HG03558 (cell line): ENCODE measurements around the gene CLUH.

Experiments used
- ATAC-seq: cut with Tn5 transposase; IDR thresholded peaks from one replicate; pipeline ENCODE4 v1.9.1; 2021; ENCODE audit warnings: moderate number of reproducible peaks; ENCODE audit not compliant: unreplicated experiment; ENCODE audit errors: extremely low read depth

The CLUH gene

DNA sequence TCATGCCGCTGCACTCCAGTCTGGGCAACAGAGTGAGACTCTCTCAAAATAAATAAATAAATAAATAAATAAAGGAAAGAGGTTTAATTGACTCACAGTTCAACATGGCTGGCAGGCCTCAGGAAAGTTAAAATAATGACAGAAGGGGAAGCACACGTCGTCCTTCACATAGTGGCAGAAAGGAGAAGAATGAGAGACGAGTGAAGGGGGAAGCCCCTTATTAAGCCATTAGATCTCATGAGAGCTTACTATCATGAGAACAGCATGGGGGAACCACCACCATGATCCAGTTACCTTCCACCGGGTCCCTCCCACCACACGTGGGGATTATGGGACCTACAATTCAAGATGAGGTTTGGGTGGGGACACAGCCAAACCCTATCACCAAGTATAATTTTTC, 63.6 kb downstream of the CLUH start:
- no peak for ATAC-seq

DNA sequence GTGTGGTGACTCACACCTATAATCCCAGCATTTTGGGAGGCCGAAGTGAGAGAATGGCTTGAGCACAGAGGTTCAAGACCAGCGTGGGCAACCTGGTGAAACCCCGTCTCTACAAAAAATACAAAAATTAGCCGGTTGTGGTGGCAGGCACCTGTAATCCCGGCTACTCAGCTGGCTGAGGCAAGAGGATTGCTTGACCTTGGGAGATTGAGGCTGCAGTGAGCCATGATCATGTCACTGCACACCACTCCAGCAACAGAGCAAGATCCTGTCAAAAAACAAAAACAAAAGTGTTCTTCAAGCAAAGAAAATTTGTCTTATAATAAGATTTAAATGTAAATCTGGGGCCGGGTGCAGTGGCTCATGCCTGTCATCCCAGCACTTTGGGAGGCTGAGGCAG, 66.6 kb downstream of the CLUH start:
- no peak for ATAC-seq
